GM18907 (cell line): Measurements from ENCODE around the gene EEPD1.

ENCODE experiments used
- ATAC-seq: cut with Tn5 transposase; IDR thresholded peaks from one replicate; pipeline ENCODE4 v1.9.1; 2021; ENCODE audit warnings: mild to moderate bottlenecking, moderate library complexity; ENCODE audit not compliant: unreplicated experiment

Gene EEPD1

GRCh38 chr7:36188906-36189305, 35.9 kb downstream of the EEPD1 start:
- ATAC-seq = no peak

- no peak for ATAC-seq
These were observed 37.6 kb downstream of the EEPD1 start for GRCh38 chr7:36190447-36191291.

GRCh38 chr7:36191292-36191920, 38.4 kb downstream of the EEPD1 start:
- no peak for ATAC-seq

GRCh38 chr7:36192053-36192824, 39.2 kb downstream of the EEPD1 start:
- ATAC-seq = no peak

GRCh38 chr7:36192877-36193276, 39.8 kb downstream of the EEPD1 start:
- no peak for ATAC-seq

- no peak for ATAC-seq
These were observed 45.8 kb downstream of the EEPD1 start for GRCh38 chr7:36198854-36199266.

GRCh38 chr7:36199329-36199728, 46.3 kb downstream of the EEPD1 start:
- no peak for ATAC-seq

- ATAC-seq = no peak
These were observed 48.2 kb downstream of the EEPD1 start for GRCh38 chr7:36201122-36201723.

- ATAC-seq = no peak
These were observed 49.3 kb downstream of the EEPD1 start for GRCh38 chr7:36202398-36202797.

GRCh38 chr7:36203071-36203790, 50.2 kb downstream of the EEPD1 start:
- no peak for ATAC-seq

GRCh38 chr7:36204044-36204663, 51.1 kb downstream of the EEPD1 start:
- ATAC-seq = no peak

- no peak for ATAC-seq
These were observed 52.0 kb downstream of the EEPD1 start for GRCh38 chr7:36204929-36205635.

- no peak for ATAC-seq
These were observed 52.7 kb downstream of the EEPD1 start for GRCh38 chr7:36205803-36206202.

- ATAC-seq = no peak
These were observed 54.6 kb downstream of the EEPD1 start for GRCh38 chr7:36207451-36208291.

GRCh38 chr7:36208426-36208825, 55.4 kb downstream of the EEPD1 start:
- ATAC-seq = no peak

- no peak for ATAC-seq
These were observed 56.2 kb downstream of the EEPD1 start for GRCh38 chr7:36208997-36209813.

GRCh38 chr7:36209814-36210183, 56.7 kb downstream of the EEPD1 start:
- no peak for ATAC-seq
